Skin of body (tissue), 2 donors: ENCODE results near the gene KIR3DL2. TPM values are rescaled to one million over a fixed set of nuclear protein-coding genes. Genes with fewer than 3 reads are reported as not detected.
"Not testable (repeated sequence)": the region's sequence is repeated elsewhere in the genome, so short reads cannot be mapped to it uniquely, and the experiment has no call there.

ENCODE experiments used
- DNase-seq: peaks from one replicate; lab custom pipeline; 2025; lab: John Stamatoyannopoulos, UW
- total RNA-seq: library from RNA; depleted of rRNA; stranded (reverse); fragments of >200 nt; gene quantifications from one replicate; pipeline ENCODE4 v1.2.3, GENCODE V29; 2014

The KIR3DL2 gene
- total RNA-seq, 1 donor from 2014 or later = not detected

- DNase-seq = no peak
Measured at GRCh38 chr19:54871696-54872095, 21.5 kb downstream of the KIR3DL2 start.

- no peak for DNase-seq
Measured at GRCh38 chr19:54873990-54874389, 23.7 kb downstream of the KIR3DL2 start, which contains the start of gene FCAR. Gene FCAR (plus strand): TSS chr19:54874235. CDS start chr19:54874290, 55 bp downstream.

DNA sequence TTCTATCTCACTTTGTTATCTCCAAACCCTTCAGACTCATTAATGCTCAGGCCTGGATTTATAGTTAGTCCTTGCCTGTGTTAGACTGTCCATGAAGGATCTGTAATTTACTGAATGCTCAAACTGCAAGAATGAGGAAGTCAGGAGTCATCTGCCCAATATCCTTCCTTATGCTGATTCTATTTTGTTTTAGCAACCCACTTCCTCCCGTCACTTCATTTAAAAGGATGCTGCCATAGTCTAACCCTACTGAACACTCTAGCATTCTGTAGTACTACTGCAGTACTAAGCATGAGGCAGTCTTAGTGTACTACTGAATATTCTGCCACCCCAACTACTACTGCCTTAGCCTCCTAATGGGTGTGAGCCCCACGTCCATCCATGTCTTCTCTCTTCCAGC lies 25.3 kb downstream of the KIR3DL2 start:
- DNase-seq = no peak

- DNase-seq = no peak
Measured at GRCh38 chr19:54877471-54877870, 27.2 kb downstream of the KIR3DL2 start.

- no peak for DNase-seq
Measured at GRCh38 chr19:54881884-54882283, 31.6 kb downstream of the KIR3DL2 start.

- no peak for DNase-seq
Measured at GRCh38 chr19:54882758-54883157, 32.5 kb downstream of the KIR3DL2 start.

GRCh38 chr19:54883228-54883627 lies 33.0 kb downstream of the KIR3DL2 start:
- no peak for DNase-seq

DNA sequence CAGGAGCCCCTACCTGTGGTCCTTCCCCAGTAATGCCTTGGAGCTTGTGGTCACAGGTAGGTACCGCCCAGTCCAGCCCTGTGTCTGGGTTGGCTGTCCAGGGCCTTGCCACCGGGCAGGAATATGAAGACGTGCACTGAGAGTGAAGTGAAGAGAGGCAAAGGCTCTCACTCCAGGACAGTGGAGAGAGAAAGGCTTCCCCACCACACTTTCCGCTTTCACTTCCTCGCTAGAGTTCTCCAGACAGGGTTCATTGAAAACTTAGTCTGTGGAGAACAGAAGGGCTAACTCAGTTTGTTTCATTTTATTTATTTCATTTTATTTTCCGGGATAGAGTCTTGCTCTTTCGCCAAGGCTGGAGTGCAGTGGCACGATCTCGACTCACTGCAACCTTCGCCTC lies 38.0 kb downstream of the KIR3DL2 start:
- DNase-seq = no peak

DNA sequence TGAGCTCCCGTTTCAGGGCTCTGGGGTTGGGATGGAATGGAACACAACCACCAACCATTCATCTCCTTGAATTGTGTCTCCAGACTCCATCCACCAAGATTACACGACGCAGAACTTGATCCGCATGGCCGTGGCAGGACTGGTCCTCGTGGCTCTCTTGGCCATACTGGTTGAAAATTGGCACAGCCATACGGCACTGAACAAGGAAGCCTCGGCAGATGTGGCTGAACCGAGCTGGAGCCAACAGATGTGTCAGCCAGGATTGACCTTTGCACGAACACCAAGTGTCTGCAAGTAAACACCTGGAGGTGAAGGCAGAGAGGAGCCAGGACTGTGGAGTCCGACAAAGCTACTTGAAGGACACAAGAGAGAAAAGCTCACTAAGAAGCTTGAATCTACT lies 39.3 kb downstream of the KIR3DL2 start:
- no peak for DNase-seq

- DNase-seq = no peak
Measured at GRCh38 chr19:54893406-54893805, 43.2 kb downstream of the KIR3DL2 start.

DNA sequence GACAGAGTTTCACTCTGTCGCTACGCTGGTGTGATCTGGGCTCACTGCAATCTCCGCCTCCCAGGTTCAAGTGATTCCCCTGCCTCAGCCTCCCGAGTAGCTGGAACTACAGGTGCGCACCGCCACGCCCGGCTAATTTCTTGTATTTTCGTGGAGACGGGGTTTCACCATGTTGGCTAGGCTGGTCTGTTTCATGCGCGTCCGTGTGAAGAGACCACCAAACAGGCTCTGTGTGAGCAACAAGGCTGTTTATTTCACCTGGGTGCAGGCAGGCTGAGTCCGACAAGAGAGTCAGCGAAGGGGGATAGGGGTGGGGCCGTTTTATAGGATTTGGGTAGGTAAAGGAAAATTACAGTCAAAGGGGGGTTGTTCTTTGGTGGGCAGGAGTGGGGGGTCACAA lies 43.9 kb downstream of the KIR3DL2 start:
- DNase-seq = not testable (repeated sequence)

DNA sequence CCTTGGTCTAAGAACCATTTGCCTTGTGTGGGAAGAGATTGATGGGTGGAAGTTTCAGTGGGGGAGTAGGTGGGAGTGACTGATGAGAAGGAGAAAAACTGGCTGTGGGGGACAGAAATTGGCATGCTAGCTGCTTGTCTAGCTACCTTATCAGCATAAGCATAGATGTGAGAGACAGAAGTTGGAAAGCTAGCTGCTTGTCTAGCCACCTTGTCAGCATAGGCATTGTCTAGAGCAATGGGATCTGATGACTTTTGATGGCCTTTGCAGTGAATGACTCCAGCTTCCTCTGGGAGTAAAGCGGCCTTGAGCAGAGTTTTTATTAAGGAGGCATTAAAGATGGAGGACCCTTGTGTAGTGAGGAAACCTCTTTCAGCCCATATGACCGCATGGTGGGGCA lies 45.8 kb downstream of the KIR3DL2 start:
- no peak for DNase-seq

DNA sequence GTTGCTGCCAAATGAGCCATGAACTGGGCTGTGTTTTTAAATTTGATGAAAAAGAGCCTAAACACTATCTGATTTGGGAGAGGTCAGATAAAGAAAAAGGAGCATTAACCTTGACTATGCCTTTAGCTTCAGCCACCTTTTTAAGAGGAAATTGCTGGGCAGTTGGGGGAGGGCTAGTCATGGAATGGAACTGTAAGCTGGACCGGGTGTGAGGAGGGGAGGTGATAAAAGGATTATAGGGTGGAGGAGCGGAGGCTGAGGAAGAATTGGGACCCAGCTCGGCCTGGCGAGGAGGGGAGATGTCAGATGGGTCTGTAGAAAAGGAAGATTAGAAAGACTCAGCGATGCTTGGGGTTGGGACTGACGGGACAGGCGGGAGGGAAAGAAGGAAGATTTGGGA lies 48.4 kb downstream of the KIR3DL2 start:
- DNase-seq = not testable (repeated sequence)

DNA sequence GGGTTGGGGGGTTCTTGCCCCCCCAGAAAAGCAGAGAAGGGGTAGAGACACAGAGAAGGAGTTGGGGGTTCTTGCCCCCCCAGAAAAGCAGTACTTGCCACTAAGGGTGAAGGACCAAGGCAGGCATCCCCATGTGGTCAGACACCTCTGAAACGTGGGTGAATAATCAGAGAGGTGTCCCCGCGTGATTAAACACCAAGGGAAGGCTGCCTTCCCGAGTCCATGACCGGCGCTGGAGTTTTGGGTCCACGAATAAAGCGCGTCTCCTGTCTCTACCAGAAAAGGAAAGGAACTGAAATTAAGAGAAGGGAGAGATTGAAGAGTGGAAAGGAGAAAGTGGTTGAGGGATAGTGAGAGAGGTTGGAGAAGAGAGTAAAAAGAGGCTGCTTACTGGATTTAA lies 49.4 kb downstream of the KIR3DL2 start:
- DNase-seq = not testable (repeated sequence)

DNA sequence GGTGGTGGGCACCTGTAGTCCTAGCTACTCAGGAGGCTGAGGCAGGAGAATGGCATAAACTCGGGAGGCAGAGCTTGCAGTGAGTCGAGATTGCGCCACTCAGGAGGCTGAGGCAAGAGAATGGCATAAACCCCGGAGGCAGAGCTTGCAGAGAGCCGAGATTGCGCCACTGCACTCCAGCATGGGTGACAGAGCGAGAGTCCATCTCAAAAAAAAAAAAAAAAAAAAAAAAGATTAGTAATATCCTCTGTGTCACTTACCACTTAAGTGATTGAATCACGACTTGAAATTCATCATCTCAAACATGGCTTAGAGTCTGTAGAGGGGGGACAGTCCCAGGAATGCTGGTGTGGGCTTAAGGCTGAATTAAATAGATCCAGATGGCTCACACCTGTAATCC lies 50.9 kb downstream of the KIR3DL2 start:
- not testable (repeated sequence) for DNase-seq

DNA sequence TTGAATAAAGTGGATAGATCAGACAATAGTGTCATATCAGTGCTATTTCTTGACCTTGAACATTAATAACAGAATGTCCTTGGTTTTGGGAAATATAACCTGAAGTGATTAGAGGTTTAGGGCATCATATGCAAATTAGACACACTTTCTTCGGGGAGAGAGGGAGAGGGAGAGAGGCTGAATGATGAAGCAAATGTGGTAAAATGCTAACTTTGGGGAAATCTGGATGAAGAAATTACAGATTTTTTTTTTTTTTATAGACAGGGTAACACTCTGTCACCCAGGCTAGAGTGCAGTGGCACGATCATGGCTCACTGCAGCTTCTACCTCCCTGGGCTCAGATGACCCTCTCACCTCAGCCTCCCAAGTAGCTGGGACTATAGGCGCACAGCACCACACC lies 51.8 kb downstream of the KIR3DL2 start:
- no peak for DNase-seq

DNA sequence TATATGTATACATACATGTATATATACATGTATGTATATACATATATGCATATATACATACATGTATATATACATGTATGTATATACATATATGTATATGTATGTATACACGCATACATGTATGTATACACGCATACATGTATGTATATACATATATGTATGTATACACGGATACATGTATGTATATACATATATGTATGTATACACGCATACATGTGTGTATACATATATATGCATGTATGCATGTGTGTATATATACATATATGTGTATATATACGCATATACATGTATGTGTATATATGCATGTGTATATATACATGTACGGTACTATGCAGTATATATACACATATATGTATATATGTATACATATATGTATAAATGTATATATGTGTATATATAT lies 53.1 kb downstream of the KIR3DL2 start:
- DNase-seq = no peak

- not testable (repeated sequence) for DNase-seq
Measured at GRCh38 chr19:54904261-54904660, 54.0 kb downstream of the KIR3DL2 start.

GRCh38 chr19:54905421-54905802 lies 55.2 kb downstream of the KIR3DL2 start:
- no peak for DNase-seq

- DNase-seq = no peak
Measured at GRCh38 chr19:54905803-54906511, 55.7 kb downstream of the KIR3DL2 start, which contains the start of gene NCR1. Gene NCR1 (plus strand): TSS chr19:54906148. CDS start chr19:54906188, 40 bp downstream.

GRCh38 chr19:54906819-54907218 lies 56.6 kb downstream of the KIR3DL2 start:
- DNase-seq = no peak

- DNase-seq = not testable (repeated sequence)
Measured at GRCh38 chr19:54907899-54908298, 57.7 kb downstream of the KIR3DL2 start.
